ENCODE measurements around the gene SATB2. TPM values are rescaled to one million over a fixed set of nuclear protein-coding genes. Genes with fewer than 3 reads are reported as not detected.
A peak's percentile ranks its signal among the peaks of the same experiment; 100 is the strongest.

The SATB2 gene
- total RNA-seq, result 1.3 TPM
- long read RNA-seq, result 0 reads

DNA sequence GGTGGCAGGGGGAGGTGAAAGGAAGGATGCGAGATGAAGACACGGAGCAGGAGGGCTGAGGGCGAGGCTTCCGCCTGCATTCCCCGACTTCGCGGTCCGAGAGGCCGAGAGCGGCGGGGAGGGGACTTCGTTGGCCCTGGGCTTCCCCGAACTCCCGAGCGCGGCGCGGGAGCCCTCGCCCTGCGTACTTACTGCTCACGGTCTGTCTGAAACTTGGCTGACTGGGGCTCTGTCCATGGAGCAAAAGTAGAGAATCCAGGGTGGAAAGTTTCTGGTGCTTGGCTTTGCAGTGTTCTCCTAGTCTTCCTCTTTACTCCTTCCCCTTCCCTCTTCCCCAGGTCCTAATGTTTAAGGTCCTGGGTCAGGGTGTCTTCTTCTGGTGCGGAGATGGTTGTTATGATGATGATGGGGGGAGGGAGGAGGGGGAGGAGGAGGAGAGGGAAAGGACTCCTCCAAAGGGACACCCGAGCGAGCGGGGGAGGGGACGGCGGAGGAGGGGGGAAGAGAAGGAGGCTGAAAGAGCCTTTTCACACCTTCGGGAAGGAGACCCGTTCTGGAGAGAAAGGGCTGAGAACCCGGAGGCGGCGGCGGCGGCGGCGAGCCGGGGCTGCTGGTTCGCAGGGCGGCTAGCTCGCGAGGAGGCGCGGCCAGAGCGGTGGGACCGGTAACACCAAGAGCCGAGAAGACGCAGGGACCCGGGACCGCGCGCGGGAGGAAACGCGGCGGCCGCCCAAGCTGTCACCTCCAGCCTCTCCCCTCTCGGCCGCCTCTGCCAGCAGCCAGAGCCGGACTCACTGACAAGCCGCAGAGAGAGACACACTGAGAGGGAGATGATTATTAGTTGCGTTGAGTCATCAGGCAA lies at the start of gene SATB2:
TSS of gene SATB2 (minus strand) at position 793 of the 862 bp plus-strand sequence. CDS start 1,902 bp downstream, outside the sequence.
- ATAC-seq (no peak), DNase-seq (no peak)

GRCh38 chr2:199505755-199506403 lies 48.1 kb upstream of the SATB2 start:
- ATAC-seq, result no peak
- DNase-seq, result no peak
- intact Hi-C loops (cut with micrococcal nuclease), result no loop called here

More for the DNA sequence above, at the start of gene SATB2:
- intact Hi-C loops (cut with micrococcal nuclease), result no loop called here

DNA sequence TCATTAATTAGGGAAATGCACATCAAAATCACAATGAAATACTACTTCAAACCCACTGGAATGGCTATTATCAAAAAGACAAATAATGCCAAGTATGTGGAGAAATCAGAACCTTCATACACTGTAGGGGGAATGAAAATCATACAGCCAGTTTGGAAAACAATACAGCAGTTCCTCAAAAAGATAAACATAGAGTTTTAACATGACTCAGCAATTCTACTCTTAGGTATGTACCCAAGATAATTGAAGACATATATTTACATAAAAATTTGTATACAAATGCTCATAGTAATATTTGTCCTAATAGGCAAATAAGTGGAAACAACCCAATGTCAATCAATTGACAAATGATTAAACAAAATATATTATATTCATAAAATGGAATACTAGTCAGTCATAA lies 45.4 kb upstream of the SATB2 start:
- DNase-seq, result no peak

DNA sequence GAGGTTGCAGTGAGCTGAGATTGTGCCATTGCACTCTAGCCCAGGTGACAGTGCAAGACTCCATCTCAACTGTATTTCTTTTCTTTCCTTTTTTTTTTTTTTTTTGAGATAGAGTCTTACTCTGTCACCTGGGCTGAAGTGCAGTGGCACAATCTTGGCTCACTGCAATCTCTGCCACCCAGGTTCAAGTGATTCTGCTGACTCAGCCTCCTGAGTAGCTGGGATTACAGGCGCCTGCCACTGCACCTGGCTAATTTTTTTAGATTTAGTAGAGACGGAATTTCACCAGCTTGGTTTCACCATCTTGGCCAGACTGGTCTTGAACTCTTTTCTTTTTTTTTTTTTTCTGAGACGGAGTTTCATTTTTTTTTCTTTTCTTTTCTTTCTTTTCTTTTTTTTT lies 41.3 kb upstream of the SATB2 start:
- intact Hi-C loops (cut with micrococcal nuclease), result no loop called here

More for the DNA sequence above, 45.4 kb upstream of the SATB2 start:
- intact Hi-C loops (cut with micrococcal nuclease), result no loop called here
- ATAC-seq, result no peak

GRCh38 chr2:199495147-199495546 lies 37.4 kb upstream of the SATB2 start:
- intact Hi-C loops (cut with micrococcal nuclease), result no loop called here
- no peak for ATAC-seq

More for the DNA sequence above, 41.3 kb upstream of the SATB2 start:
- DNase-seq (no peak), ATAC-seq (no peak)

DNA sequence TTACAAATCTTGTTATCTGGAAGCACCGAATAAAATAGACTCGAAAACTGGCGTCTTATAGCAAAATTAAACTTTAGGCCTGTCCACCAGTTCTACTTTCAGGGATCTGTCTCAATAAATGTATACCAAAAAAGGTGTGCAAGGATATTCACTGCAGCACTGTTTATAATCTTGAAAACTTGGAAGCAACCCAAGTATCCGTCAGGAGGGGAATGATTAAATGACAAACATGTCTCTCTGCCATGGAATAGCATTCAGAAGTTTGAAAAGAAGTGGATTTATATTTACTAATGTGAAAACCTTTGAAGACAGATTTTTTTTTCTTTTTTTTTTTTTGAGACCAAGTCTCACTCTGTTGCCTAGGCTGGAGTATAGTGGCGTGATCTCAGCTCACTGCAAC lies 32.3 kb upstream of the SATB2 start:
- no peak for ATAC-seq
- intact Hi-C loops (cut with micrococcal nuclease), result no loop called here
- no peak for DNase-seq

More at GRCh38 chr2:199495147-199495546, 37.4 kb upstream of the SATB2 start:
- DNase-seq, result no peak

GRCh38 chr2:199488772-199489400 lies 31.1 kb upstream of the SATB2 start:
- ATAC-seq (no peak), DNase-seq (no peak)
- intact Hi-C loops (cut with micrococcal nuclease), result no loop called here

- DNase-seq (no peak), ATAC-seq (peak; percentile 46)
- intact Hi-C loops (cut with micrococcal nuclease), result no loop called here
Observed at GRCh38 chr2:199485732-199486335, 28.1 kb upstream of the SATB2 start.

GRCh38 chr2:199484927-199485326 lies 27.2 kb upstream of the SATB2 start:
- ATAC-seq (no peak), DNase-seq (no peak)
- intact Hi-C loops (cut with micrococcal nuclease), result no loop called here

- intact Hi-C loops (cut with micrococcal nuclease), result no loop called here
Observed at GRCh38 chr2:199480966-199481365, 23.2 kb upstream of the SATB2 start.

GRCh38 chr2:199477277-199477834 lies 19.6 kb upstream of the SATB2 start:
- DNase-seq (no peak), ATAC-seq (no peak)
- intact Hi-C loops (cut with micrococcal nuclease), result no loop called here

More at GRCh38 chr2:199480966-199481365, 23.2 kb upstream of the SATB2 start:
- DNase-seq (no peak), ATAC-seq (no peak)

- DNase-seq, result peak; percentile 73
Observed at GRCh38 chr2:199471443-199472057, 13.8 kb upstream of the SATB2 start.

GRCh38 chr2:199470672-199471442 lies 13.1 kb upstream of the SATB2 start:
- intact Hi-C loops (cut with micrococcal nuclease), result no loop called here
- DNase-seq (no peak), ATAC-seq (no peak)

More at GRCh38 chr2:199471443-199472057, 13.8 kb upstream of the SATB2 start:
- peak; percentile 85 for ATAC-seq
- intact Hi-C loops (cut with micrococcal nuclease), result no loop called here

GRCh38 chr2:199470361-199470671 lies 12.6 kb upstream of the SATB2 start:
- DNase-seq (no peak), ATAC-seq (no peak)
- intact Hi-C loops (cut with micrococcal nuclease), result no loop called here

DNA sequence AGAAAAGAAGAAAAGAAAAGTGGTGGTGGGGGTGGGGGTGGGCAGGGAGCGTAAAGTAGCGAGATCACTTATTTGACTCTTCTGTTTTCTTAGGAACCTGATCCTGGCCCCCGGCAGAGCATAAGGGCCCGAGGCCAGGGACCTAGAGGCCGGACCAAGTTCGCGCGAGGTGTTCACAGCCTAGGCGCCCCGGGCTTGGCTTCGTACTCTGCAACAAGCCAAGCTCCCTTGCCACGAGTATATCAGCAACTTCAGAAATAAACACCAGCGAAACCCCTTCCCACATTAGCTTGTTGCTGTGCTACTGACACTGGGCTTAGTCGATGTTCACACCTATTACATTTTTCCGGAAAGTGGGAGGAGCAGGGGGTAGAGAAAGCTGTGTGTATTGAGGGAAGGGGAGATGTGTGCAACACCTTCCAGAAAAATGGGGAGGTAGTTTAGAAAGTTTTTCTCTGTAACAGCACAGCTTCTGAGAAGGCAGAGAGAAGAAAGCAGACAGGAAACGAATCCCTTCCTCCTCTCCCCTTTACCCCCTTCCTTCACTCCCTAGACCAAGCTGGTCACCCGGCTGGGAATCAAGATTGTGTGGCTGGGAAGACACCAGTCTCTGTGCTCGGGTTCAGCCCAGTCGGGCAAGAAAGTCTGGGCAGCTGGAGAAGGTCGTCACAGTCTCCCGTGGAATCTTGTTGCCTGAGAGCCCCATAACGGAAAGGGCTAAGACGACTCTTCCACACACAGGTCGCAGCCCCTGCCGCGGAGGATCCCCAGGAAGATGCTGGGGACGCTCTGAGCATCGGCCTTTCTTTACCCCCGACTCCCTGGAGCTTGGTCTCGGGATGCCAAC lies 12.0 kb upstream of the SATB2 start:
- intact Hi-C loops (cut with micrococcal nuclease), result no loop called here
- ATAC-seq, result no peak

GRCh38 chr2:199468561-199469513 lies 11.1 kb upstream of the SATB2 start:
- intact Hi-C loops (cut with micrococcal nuclease), result no loop called here
- DNase-seq (no peak), ATAC-seq (no peak)

More for the DNA sequence above, 12.0 kb upstream of the SATB2 start:
- no peak for DNase-seq

All from left ventricle myocardium superior (tissue), 1 donor.